SK-N-SH (cell line): ENCODE data around the gene VEGFA. TPM values are rescaled to one million over a fixed set of nuclear protein-coding genes. Genes with fewer than 3 reads are reported as not detected.

Source experiments
- CTCF ChIA-PET: fragments of 300-600, 350-600 bp; formaldehyde crosslinking; extraction: SDS; loops from one replicate; lab custom pipeline; 2021; lab: Yijun Ruan, JAX
- POLR2A ChIA-PET: fragments of 350-600 bp; sonication (Branson Sonifier 250); formaldehyde crosslinking; extraction: SDS; loops from one replicate; lab custom pipeline; 2020; ENCODE audit warnings: antibody characterized with exemption, inconsistent platforms; lab: Yijun Ruan, JAX
- DNase-seq: peaks from one replicate; pipeline ENCODE4 v3.0.0; 2012
- H2AFZ ChIP-seq: fragments of 200-600 bp; sonication (generic); 2 replicates; pipeline ENCODE4 v1.8.1; 2016; ENCODE audit warnings: antibody characterized with exemption, mild to moderate bottlenecking, low read depth
- H3F3A ChIP-seq: fragments of 200-600 bp; sonication (generic); replicated peaks from 2 replicates; pipeline ENCODE3; 2016; ENCODE audit warnings: antibody characterized with exemption, mild to moderate bottlenecking; ENCODE audit not compliant: insufficient read depth
- H3K27ac ChIP-seq, 2 experiments: fragments of 200-500 bp in 1 of 2; fragments of 200-600 bp in 1 of 2; sonication (Bioruptor generic) in 1 of 2; sonication (generic), shearing (Covaris generic) in 1 of 2; 2 replicates each; pipeline versions ENCODE4 v1.5.1 to v1.6.1; 2014 to 2016; ENCODE audit warnings: low read depth in 2 of 2, inconsistent platforms in 1 of 2, low read length in 1 of 2, mild to moderate bottlenecking in 1 of 2, mixed read lengths in 1 of 2
- H3K27me3 ChIP-seq: fragments of 200-600 bp; sonication (generic), shearing (Covaris generic); 2 replicates; pipeline ENCODE4 v1.6.1; 2016; ENCODE audit warnings: mixed run types; ENCODE audit not compliant: insufficient read depth
- H3K36me3 ChIP-seq, 2 experiments: fragments of 200-500 bp in 1 of 2; fragments of 200-600 bp in 1 of 2; sonication (Bioruptor generic) in 1 of 2; sonication (generic) in 1 of 2; replicated peaks in 1 of 2; 2 replicates each; pipeline versions ENCODE3 to v1.5.1; 2014 to 2016; ENCODE audit warnings: low read length in 1 of 2, mild to moderate bottlenecking in 1 of 2; ENCODE audit not compliant: insufficient read depth in 2 of 2, control insufficient read depth in 1 of 2
- H3K4me1 ChIP-seq, 2 experiments: fragments of 200-500 bp in 1 of 2; fragments of 200-600 bp in 1 of 2; sonication (Bioruptor generic) in 1 of 2; sonication (generic), shearing (Covaris generic) in 1 of 2; 2 replicates each; pipeline versions ENCODE4 v1.5.1 to v1.6.1; 2014 to 2016; ENCODE audit warnings: low read depth in 1 of 2, low read length in 1 of 2, mixed run types in 1 of 2; ENCODE audit not compliant: insufficient read depth in 2 of 2, control insufficient read depth in 1 of 2
- H3K4me2 ChIP-seq: fragments of 200-600 bp; sonication (generic), shearing (Covaris generic); 2 replicates; pipeline ENCODE4 v1.6.1; 2017; ENCODE audit warnings: mixed run types
- H3K4me3 ChIP-seq, 2 experiments: fragments of 200-500 bp in 1 of 2; fragments of 200-600 bp in 1 of 2; sonication (Bioruptor generic) in 1 of 2; sonication (generic), shearing (Covaris generic) in 1 of 2; 2 replicates each; pipeline versions ENCODE4 v1.5.1 to v1.8.1; 2014 to 2016; ENCODE audit warnings: low read depth in 2 of 2, inconsistent platforms in 1 of 2, low read length in 1 of 2, mild to moderate bottlenecking in 1 of 2, mixed read lengths in 1 of 2, moderate library complexity in 1 of 2
- H3K79me2 ChIP-seq: fragments of 200-600 bp; sonication (generic); 2 replicates; pipeline ENCODE4 v1.8.1; 2017; ENCODE audit warnings: mild to moderate bottlenecking; ENCODE audit not compliant: insufficient read depth
- H3K9ac ChIP-seq: fragments of 200-600 bp; sonication (generic); 2 replicates; pipeline ENCODE4 v1.6.1; 2017; ENCODE audit warnings: mixed run types
- H3K9me2 ChIP-seq: fragments of 200-600 bp; sonication (generic); 2 replicates; pipeline ENCODE4 v1.6.1; 2017; ENCODE audit warnings: mixed run types
- H3K9me3 ChIP-seq: fragments of 200-600 bp; sonication (generic); 2 replicates; pipeline ENCODE4 v1.6.1; 2017; ENCODE audit warnings: mixed run types, mild to moderate bottlenecking, moderate library complexity
- H4K20me1 ChIP-seq: fragments of 200-600 bp; sonication (generic); 2 replicates; pipeline ENCODE4 v1.6.1; 2017; ENCODE audit warnings: mild to moderate bottlenecking, mixed run types; ENCODE audit not compliant: insufficient read depth
- CHD2 ChIP-seq: fragments of 150-350 bp; IDR thresholded peaks from 2 replicates; pipeline ENCODE4 v1.6.1; 2018; ENCODE audit warnings: low read length; ENCODE audit not compliant: partially characterized antibody
- ELF1 ChIP-seq: IDR thresholded peaks from 2 replicates; pipeline ENCODE4 v1.4.0; 2012
- EP300 ChIP-seq, 2 experiments: IDR thresholded peaks; 2 replicates each; pipeline versions ENCODE4 v1.4.0 to v1.6.1; 2012; ENCODE audit warnings: borderline replicate concordance in 1 of 2, low read depth in 1 of 2, low read length in 1 of 2
- FOSL2 ChIP-seq: IDR thresholded peaks from 2 replicates; pipeline ENCODE4 v1.4.0; 2012; ENCODE audit warnings: low read depth, mild to moderate bottlenecking, moderate library complexity, borderline replicate concordance
- FOXJ3 ChIP-seq: sonication (generic); formaldehyde crosslinking; IDR thresholded peaks from 2 replicates; pipeline ENCODE4 v1.5.1; 2020; ENCODE audit warnings: mild to moderate bottlenecking, missing genetic modification reagents
- FOXM1 ChIP-seq: IDR thresholded peaks from 2 replicates; pipeline ENCODE4 v1.4.0; 2012; ENCODE audit warnings: low read depth, mild to moderate bottlenecking
- GABPA ChIP-seq: IDR thresholded peaks from 2 replicates; pipeline ENCODE4 v1.4.0; 2012; ENCODE audit warnings: low read depth, mild to moderate bottlenecking
- GATA2 ChIP-seq: sonication (generic); formaldehyde crosslinking; IDR thresholded peaks from 2 replicates; pipeline ENCODE4 v1.5.0; 2020; ENCODE audit warnings: mild to moderate bottlenecking, missing genetic modification reagents
- JUND ChIP-seq: IDR thresholded peaks from 2 replicates; pipeline ENCODE4 v1.4.0; 2012
- MEF2A ChIP-seq: IDR thresholded peaks from 2 replicates; pipeline ENCODE4 v1.4.0; 2012; ENCODE audit warnings: low read depth, borderline replicate concordance
- PBX3 ChIP-seq: IDR thresholded peaks from 2 replicates; pipeline ENCODE4; 2012
- RAD21 ChIP-seq: IDR thresholded peaks from 2 replicates; pipeline ENCODE4 v1.6.1; 2012; ENCODE audit warnings: mild to moderate bottlenecking, low read length
- RCOR1 ChIP-seq: fragments of 150-350 bp; IDR thresholded peaks from 2 replicates; pipeline ENCODE4 v1.6.1; 2017; ENCODE audit warnings: antibody characterized with exemption, low read length
- REST ChIP-seq: IDR thresholded peaks from 2 replicates; pipeline ENCODE4 v1.6.1; 2012; ENCODE audit warnings: mild to moderate bottlenecking, low read depth, low read length, moderate library complexity
- RFX5 ChIP-seq: IDR thresholded peaks from 2 replicates; pipeline ENCODE4 v1.6.1; 2012; ENCODE audit warnings: mild to moderate bottlenecking, improper control_type of control experiment, low read length
- RXRA ChIP-seq: IDR thresholded peaks from 2 replicates; pipeline ENCODE4 v1.4.0; 2012; ENCODE audit warnings: low read depth, mild to moderate bottlenecking, borderline replicate concordance
- SMC3 ChIP-seq: IDR thresholded peaks from 2 replicates; pipeline ENCODE4 v1.6.1; 2012; ENCODE audit warnings: low read depth, low read length, improper control_type of control experiment
- TEAD4 ChIP-seq: IDR thresholded peaks from 2 replicates; pipeline ENCODE4 v1.4.0; 2012; ENCODE audit warnings: mild to moderate bottlenecking, borderline replicate concordance; ENCODE audit not compliant: insufficient read depth
- USF1 ChIP-seq: IDR thresholded peaks from 2 replicates; pipeline ENCODE4 v1.4.0; 2012; ENCODE audit warnings: low read depth, borderline replicate concordance
- USF2 ChIP-seq: fragments of 150-350 bp; IDR thresholded peaks from 2 replicates; pipeline ENCODE4 v1.6.1; 2017; ENCODE audit warnings: antibody characterized with exemption, low read length, low read depth, borderline replicate concordance
- YY1 ChIP-seq: IDR thresholded peaks from 2 replicates; pipeline ENCODE4 v1.4.0; 2012; ENCODE audit warnings: low read depth, mild to moderate bottlenecking
- WGBS: methylation state at CpG from one replicate; pipeline ENCODE4 v1.1.6; 2017; ENCODE audit warnings: low lambda C conversion rate; 5-methylcytosine and 5-hydroxymethylcytosine counted together
- polyA plus RNA-seq, 3 experiments: library from polyadenylated mRNA; depleted of rRNA; stranded (reverse); fragments of >200 nt; gene quantifications; 2 replicates each; pipeline ENCODE4 v1.2.3, GENCODE V29; 2012

The VEGFA gene
- polyA plus RNA-seq, 1 of the 3 experiments (the other 2 are of a cell fraction), result 81.0 TPM

- TF ChIP-seq RXRA, result no peak
- TF ChIP-seq SMC3, result peak; percentile 91
- TF ChIP-seq RCOR1, result no peak
- TF ChIP-seq TEAD4, result no peak
- no peak for TF ChIP-seq MEF2A
- no peak for TF ChIP-seq GATA2 (CRISPR knock-in tag)
- TF ChIP-seq REST, result 0 out of 2 replicates have a peak, but pooled peaks have one; percentile 14
- no peak for TF ChIP-seq YY1
- no peak for TF ChIP-seq RFX5
Observed at GRCh38 chr6:43769526-43770371, at the start of gene VEGFA (continued).

- Histone ChIP-seq H3K27ac (no peak overlapping the region), H3K4me2 (no peak overlapping the region), H3K79me2 (no peaks in the 10 kb centered on the region), H3K9me2 (no peaks in the 10 kb centered on the region), H3F3A (no peaks in the 10 kb centered on the region), H3K36me3 (no peaks in the 10 kb centered on the region), H4K20me1 (no peaks in the 10 kb centered on the region), H3K9me3 (no peaks in the 10 kb centered on the region), H3K9ac (no peak overlapping the region), H3K4me3 (no peak overlapping the region), H3K4me1 (peaks cover 0 to 32% of the 10 kb centered on the region in 2 experiments; a peak in 2 of 4 replicates), H2AFZ (no peak overlapping the region), H3K27me3 (no peaks in the 10 kb centered on the region)
- CTCF ChIA-PET, result interaction anchor here (1.7 to 6.3 kb wide), 3 partner anchors 48 to 357 kb away, joined by 7 to 67 read pairs (median 47); partner anchors contain the start of gene VEGFA
- POLR2A ChIA-PET, result no interaction called here
- 82% methylated on average over 4 of the region's 4 CpGs for WGBS
- TF ChIP-seq PBX3, result no peak
- TF ChIP-seq GABPA, result no peak
- TF ChIP-seq RCOR1, result no peak
- TF ChIP-seq USF2, result no peak
- no peak for TF ChIP-seq MEF2A
- no peak for TF ChIP-seq TEAD4
- TF ChIP-seq JUND, result no peak
- no peak for TF ChIP-seq USF1
- TF ChIP-seq ELF1, result no peak
- no peak for TF ChIP-seq EP300 (IDR thresholded peaks at IDR 0.05; ENCODE audit: borderline replicate concordance in 1 of 2, low read depth in 1 of 2, low read length in 1 of 2)
- no peak for TF ChIP-seq FOSL2
- TF ChIP-seq FOXM1, result no peak
- no peak for TF ChIP-seq RAD21
- no peak for TF ChIP-seq FOXJ3 (CRISPR knock-in tag)
- no peak for TF ChIP-seq CHD2
- DNase-seq, result no peak
Observed at GRCh38 chr6:43720999-43721398, 49.0 kb upstream of the VEGFA start.
